ENCODE measurements around the gene HECW1.
"Not testable (repeated sequence)": the region's sequence is repeated elsewhere in the genome, so short reads cannot be mapped to it uniquely, and the experiment has no call there.

HECW1 gene

DNA sequence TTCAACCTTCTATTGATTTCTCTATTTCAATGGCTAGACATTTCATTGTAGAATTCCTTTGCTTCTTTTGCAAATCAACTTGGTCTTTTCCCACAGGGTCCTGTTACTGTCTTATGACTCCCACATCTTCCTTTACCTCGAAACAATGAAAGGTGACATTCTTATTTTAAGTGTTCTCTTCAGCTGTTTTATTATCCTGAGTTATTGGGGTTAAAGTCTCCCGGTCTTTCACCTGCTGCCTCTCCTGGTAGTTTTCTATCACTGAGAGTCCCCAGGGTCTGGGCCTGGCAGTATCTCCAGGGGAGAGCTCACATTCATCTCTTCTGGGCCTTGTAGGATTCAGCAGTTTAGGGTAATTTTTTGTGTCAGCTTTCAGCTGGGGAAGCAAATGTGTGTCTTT lies 95.8 kb downstream of the HECW1 start:
- no peak for DNase-seq (ENCODE audit: low read depth)

DNA sequence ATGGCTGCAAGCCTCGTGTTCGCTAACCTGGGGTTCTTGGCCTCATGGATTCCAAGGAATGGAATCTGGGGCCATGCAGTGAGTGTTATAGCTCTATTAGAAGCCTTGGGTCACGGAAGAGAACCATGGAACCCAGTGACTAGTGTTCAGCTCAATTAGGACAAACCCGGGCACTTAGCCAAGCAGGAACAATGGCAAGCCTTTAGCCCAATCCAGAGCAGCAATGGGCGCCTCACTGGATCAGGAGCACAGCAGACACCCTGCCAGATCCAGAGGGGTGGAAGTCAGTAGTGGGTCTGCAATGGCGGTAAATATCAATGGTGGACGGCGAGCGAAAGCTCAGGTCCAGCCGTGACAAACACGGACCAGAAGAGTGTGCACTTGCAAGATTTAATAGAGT lies 98.1 kb downstream of the HECW1 start:
- DNase-seq (ENCODE audit: low read depth), result not testable (repeated sequence)

DNA sequence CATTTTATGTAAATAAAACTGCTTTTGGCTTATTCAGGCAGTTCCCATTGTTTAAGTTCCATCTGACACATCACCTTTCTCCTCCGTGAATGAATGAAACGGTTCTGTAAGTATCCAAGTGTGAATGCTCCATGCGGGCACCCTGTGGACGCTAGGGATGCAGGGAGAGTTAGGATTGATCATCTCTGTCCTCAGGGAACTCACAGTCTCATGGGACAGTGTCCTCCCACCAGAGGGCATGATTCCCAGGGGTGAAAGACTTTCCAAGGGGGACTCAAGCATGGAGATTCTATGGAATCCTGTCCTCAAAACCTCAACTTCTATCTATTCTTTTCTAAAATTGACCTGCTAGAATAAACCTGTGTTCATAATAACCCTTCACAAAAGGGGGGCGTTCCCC lies 98.8 kb downstream of the HECW1 start:
- no peak for DNase-seq (ENCODE audit: low read depth)

DNA sequence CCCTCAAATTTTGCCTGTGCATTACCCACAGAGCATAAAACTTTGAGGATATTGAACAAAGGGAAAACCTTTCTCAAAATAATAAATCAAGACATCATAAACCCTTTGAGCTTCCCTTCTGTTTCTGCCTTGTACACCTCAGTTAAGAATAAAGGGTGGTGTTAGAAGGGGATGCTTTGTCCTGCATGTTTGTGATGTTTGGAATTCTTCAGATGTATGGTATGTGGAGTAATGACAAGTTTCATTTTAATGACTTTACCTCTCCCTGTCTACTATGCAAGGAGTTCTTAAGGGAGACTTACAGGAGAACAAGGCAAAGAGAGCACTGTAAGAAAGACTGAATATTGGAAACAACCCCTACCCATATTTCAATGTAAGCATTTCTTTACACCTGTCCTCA lies 99.2 kb downstream of the HECW1 start:
- no peak for DNase-seq (ENCODE audit: low read depth)

DNA sequence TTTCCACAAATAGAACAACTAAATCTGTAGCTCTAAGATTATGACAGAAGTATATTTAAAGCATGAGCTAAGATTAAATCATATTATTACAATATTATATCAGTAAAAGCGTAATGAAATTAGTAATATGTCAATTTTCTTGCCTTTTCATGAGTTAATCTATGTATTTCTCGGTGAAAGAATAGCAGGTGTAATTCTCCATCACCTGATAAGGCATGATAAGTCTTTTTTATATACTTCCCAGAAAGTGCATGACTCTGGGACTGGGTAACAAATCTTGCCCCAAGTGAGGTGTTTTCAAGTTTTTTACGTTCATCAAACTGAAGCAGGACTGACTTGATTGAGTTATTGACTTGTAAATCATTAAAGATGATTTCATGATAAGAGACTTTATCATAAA lies 100.5 kb downstream of the HECW1 start:
- DNase-seq (ENCODE audit: low read depth), result no peak

DNA sequence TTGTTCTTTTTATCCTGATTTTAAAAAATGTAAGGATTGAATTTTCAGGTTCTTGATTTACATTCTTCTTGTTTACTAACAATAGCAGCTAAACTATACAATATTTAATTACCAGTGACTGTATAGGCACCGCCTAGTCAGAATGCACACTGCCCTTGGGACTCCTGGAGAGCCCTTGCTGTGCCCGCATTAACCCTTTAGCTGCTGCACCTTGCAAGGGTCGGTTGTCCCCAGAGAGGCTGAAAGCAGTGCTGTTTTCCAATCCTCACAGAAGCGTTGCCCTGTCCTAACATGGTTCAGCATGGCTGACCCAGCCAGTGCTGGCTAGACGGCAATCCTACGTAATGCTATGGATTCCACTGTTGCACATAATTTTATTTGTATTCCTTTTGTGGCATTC lies 102.6 kb downstream of the HECW1 start:
- DNase-seq (ENCODE audit: low read depth), result no peak

DNA sequence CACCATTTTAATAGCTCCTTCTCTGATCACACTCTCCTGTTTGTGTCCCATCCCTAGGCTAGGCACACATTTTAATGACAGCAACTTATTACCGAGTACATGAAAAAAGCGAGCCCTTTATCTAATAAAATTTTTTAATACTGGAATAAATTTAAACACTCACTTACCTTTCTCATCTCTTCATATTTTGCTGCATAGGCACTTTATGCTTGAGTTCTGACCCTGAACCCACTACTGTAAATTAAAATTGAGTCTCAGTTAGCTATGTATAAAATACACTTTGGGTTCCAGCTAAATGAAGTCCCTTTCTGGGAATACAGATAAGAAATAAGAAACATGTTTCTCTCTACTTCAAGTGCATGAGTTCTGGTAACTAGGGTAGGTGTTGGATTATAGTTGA lies 104.6 kb downstream of the HECW1 start:
- no peak for DNase-seq (ENCODE audit: low read depth)

DNA sequence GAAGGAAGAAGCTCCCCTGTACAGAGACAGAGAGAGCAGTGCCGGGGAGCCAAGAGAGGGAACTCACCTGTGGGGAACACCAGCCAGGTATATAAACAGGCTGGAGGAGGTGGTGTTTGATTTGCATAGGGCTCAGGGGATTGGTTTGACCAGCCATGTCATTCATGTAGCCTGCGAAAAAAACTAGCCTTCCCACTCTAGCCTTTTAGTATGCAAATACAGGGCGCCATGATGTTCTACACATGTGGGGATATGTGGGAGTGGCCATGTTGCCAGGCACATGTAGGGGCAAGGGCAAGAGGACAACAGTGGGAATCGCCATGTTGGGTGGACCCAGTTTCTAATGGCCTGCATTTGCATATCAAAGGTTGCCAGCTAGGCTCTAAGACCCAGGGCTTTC lies 106.5 kb downstream of the HECW1 start:
- not testable (repeated sequence) for DNase-seq (ENCODE audit: low read depth)

DNA sequence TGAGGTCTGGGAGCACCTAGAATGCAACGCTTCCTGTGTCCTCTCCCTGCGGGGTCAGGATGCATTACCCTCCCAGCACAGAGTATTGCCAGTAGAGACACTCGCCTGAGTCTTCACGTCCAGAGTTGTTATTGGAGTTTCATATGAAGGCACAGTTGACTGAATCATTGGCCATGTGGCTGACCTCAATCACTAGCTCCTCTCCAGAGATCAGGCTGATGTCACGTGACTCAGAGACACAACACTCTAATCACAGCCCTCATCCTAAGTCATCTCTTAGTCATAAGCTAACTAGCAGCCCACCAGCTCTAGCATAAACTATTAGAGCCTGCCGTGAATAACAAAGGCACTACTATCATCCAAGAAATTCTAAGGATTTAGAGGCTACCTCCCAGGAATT lies 107.8 kb downstream of the HECW1 start:
- no peak for DNase-seq (ENCODE audit: low read depth)

DNA sequence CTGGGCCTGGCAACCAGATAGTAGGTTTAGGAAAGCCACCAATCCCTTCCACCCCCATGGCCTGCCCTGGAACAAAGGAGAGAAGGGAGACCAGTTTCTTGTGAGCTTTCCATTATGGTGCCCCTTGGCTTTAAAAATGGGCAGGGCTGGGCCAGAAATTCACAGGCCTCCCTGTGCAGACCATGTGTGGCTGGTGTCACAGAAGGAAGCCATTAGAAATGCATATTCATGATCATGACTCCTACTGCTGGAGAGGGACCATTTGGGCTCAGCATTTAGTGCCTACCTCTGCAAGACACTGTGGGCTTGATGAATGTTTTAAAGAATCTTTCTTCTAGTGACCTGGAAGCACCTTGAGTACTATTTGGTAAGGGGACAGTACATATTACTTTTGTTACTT lies 108.3 kb downstream of the HECW1 start:
- no peak for DNase-seq (ENCODE audit: low read depth)

DNA sequence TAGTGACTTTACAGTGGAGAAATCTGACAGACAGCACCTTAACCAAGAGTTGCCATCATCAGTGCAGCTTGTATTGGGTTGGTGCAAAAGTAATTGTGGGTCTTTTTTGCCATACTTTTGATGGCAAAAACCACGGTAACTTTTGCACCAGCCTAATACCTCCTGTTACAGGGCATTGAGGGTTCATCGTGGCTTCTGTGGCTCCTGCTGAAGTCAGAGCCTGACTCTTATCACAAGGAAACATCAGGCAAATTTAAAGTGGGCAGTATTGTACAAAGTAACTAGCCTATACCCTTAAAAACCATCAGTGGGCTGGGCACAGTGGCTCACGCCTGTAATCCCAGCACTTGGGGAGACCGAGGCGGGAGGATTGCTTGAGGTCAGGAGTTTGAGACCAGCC lies 117.4 kb downstream of the HECW1 start:
- no peak for DNase-seq (ENCODE audit: low read depth)

DNA sequence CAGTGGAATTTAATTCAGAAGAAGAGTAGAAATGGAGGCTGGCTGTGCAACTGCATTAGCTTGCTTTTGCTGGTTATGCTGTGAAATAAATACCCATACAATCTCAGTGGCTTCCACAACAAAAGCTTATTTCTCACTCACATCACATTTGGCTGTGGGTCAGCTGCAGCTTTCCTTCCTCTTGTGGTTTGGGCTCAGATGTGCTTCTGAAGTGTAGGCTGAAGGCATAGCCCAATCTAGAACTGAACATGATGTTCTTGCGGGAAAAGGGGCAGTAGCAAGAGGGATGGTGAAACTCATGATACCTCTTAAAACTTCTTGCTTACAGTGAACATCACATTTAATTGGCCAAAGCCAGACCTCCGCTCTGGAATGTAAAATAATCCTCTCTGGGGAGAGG lies 119.9 kb downstream of the HECW1 start:
- peak; percentile 56 for DNase-seq (ENCODE audit: low read depth)

DNA sequence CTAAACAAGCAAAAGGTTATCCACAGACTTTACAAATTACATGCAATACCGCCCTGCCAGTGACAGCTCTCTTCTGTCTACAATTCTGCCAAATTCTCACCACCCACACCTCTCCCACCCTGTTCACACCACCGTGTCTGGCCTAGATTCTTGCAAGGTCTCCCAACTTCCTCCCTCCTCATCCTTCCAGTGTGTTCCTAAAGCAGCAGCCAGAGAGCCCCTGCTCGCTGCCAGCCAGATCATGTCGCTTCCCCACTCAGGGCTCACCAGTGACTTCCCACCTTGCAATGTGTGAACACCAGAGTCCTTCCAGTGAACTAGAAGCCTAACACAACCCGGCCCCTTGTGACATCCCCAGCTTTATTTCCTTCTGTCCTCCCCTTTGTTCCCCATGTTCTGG lies 121.6 kb downstream of the HECW1 start:
- no peak for DNase-seq (ENCODE audit: low read depth)

DNA sequence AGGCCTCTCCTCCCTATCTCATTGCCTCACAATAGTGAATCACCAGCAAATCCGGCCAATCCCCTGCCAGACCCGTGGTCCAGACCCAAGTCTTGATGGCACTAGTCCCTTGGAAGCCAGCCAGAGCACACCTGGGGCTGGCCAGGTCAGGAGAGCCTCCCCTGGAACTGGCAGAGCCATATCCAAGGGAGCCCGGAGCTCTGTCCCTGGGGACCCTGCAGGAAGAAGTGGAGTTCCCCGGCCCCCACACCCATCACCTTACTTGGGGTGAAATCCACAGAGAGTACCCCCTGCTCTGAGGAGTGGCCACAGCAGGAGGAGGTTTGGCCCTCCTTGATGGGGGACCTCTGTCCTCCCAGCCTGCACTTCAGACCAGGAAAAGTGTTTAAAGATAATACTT lies 122.5 kb downstream of the HECW1 start:
- no peak for DNase-seq (ENCODE audit: low read depth)

DNA sequence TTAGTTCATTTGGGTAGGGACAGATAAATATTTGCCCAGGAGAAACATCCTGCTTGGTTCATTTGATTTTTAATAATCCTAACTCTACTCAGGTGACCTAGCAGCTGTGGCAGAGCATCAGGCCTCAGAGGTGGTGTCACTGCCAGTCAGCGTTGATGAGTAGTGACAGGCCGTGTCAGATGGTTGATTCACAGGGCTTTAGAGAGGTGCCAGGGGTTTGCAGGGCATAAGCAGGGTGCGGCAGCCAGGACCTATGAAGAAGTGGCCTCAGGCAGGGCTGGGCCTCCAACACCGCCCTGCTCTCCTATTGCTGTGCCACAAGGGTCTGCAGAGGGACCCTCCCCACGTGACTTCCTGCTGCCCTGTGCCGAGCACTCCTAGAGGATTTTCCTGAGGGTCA lies 128.1 kb downstream of the HECW1 start:
- DNase-seq (ENCODE audit: low read depth), result no peak

DNA sequence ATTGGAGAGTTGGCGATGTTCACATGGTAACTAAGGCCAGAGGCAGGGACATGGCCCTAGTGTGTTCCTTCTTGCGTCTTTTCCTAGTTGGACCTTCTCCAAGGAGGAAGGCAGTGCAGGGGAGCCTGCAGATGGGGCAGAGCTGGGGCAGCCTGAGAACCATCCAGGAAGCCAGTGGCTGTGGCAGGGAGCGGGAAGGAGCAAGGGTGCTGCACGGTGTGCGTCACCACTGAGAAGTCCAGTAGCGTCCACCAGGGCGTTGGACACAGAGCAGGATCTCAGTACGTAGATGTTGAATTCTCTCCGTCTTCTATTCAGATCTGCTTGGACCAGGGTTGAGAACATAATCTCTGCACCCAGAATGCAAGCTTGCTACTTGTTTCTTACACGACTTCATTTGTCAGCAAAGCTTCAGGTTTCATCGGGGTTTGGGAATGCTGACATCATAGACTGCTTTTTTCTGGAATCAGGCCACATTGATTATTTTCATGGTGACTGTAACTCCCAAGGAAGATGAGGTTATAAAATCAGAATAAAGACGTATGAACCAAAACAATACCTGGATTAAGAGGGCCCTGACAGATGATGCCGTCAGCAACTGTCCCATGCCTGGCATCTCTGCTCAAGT lies 130.3 kb downstream of the HECW1 start:
- no peak for DNase-seq (ENCODE audit: low read depth)

DNA sequence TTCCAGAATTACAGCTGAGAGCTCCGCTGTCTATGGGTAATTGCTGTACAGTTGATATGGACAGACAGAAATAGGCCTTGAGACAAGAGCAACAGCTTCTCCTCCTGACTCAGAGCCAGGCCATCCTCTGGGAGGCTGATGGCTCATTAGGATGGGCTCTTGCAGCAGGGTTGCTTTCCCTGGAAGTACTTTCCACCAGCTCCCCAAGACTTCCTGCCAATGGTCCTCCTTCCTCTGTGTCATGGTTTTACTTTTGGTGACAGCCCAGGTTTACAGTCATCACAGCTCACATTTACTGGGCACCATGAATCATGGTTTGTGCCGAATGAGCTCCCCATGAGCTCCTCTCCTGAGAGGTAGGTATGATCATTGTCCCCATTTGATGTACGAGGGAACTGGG lies 131.8 kb downstream of the HECW1 start:
- DNase-seq (ENCODE audit: low read depth), result no peak

DNA sequence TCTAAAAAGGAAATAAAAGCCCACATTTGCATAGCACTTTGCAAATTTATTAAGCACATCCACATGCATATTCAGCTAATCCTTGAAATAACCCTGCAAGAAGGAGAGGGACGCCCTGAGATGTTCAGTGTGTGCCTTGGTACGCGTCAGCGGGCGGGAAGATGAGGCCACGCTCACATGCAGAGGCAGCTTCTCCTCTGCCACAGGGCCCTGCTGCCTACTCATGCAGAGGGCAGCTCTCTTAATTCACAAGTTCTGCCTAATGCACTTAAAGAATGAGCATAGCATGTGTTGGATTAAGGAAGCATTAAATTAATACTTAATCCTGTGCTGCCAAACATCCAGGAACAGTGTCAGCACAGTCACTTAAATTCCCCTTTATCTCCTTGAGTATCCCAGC lies 132.3 kb downstream of the HECW1 start:
- DNase-seq (ENCODE audit: low read depth), result no peak

DNA sequence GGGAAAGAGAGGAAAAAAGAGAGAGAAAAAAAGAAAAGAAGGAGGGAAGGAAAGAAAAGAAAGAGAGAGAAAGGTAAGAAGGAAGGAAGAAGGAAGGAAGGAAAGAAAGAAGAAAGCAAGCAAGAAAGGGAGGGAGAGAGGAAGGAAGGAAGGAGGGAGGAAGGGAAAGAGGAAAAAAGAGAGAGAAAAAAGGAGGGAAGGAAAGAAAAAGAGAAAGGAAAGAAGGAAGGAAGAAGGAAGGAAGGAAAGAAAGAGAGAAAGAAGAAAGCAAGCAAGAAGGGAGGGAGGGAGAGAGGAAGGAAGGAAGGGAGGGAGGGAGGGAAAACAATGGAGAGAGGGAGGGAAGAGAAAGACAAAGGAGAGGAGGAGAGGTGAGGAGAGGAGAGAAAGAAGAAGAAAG lies 135.3 kb downstream of the HECW1 start:
- no peak for DNase-seq (ENCODE audit: low read depth)

DNA sequence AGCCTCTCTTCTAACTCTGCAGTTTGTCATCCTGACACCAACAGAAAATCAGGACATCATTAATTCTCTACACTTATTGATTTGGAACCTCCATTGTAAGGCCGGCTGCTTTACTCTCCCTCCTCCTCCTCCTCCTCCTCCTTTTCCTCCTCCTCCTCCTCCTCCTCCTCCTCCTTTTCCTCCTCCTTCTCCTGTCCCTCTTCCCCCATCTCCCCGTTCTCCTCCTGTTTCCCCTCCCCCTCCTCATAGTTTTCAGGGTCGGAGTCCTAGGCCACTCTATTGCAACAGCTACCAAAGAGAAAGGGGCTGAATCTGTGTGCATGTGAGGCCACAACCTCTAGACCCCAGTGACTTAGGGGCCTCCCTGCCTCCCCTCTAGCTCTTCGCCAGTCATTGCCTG lies 136.1 kb downstream of the HECW1 start:
- DNase-seq (ENCODE audit: low read depth), result no peak

DNA sequence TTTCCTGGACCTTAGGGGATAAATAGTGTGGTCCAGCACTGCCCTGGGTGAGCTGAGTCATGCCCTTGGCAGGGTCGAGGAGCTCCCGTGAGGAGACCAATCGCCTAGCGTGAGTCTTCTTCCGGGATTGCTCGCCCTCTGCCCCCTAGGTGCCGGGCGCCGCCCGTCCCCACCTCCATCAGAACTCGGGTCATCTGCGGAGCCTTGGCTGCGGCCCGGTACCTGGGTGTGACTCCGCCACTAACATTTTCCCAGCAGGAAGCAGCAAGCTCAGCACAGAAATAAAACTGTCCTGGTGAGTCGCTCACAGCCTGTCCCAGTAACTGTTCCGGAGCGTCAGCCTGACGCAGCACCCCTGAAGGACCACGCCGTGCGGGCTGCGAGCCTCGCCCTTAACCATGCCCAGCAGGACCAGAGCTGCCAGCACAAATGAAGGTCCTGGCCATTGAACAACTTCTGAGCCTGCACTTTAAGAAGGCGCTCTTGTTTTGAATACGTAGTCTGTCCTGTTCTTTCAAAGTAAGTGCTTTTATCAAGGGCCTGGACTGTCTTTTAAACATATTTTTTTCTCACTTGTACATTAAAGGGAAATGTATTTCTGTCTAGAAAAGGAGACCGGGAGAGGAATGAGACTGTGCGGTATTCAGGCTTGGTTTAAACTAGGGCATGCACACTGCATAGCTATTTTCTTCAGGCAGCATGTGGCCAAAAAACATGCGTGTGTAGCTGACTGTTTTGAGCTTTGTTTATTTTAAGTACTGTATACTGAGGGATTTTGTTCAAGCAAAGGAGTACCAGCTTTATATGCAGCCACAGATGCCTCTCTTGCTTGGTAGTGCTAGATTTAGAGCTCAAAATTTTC lies 136.7 kb downstream of the HECW1 start:
- peak; percentile 74 for DNase-seq (ENCODE audit: low read depth)

DNA sequence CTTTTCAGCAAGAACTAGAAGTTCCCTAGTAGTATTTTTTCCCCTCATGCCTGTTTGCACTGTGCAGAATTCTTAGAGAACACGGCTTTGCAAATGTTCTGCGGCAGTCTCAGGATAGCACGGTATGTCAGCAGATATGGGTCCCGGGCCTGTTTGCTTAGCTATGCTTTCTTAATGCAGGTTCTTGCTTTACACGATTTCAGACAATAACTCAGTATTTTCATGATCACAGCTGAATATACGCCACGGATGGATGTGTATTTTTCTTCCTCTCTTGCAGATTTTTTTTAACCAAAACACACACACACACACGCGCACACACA lies 137.3 kb downstream of the HECW1 start:
- DNase-seq (ENCODE audit: low read depth), result peak; percentile 33

DNA sequence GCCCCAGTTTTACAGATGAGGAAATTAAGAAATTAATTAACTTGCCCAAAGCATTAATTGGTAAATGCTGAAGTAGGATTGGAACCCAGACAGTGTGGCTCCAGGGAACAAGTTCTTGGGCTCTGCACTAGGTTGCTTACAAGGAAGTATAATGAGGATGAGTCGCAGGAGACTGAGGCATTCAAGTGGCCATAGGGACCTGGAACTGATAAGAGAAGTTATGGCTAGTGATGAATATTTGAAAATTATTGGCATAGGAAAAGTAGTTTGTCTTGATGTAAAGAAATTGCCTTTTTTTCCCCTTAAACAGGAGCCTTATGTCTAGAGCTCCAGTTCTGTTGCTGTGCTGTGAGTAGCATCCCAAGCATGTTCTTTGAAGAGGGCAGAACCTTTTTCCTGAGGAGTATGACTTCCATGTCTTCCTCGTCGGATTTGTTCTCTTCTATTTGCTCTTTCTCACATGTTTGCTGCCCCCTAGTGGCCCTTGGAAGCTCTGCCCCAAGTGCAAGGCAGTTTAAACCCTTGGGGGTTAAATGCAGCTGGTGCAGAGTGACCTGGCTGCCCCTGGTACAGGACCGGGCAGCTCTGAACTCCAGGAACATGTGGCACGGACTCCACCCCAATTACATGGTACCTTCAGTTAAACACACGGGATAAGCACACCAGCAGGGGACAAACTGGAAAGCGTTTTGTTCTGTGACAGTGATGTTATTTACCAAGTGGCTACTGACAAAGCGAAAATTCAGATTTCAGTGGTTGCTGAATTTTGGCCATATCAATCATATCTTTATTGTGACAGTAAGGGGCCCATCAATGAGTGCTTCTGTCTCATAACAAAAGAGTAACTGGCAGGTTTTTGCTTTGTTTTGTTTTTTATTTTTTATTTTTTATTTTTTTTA lies 148.8 kb downstream of the HECW1 start:
- DNase-seq (ENCODE audit: low read depth), result peak; percentile 74
